Right atrium auricular region (tissue), 2 donors: ENCODE measurements around the gene BLVRB. TPM values are rescaled to one million over a fixed set of nuclear protein-coding genes. Genes with fewer than 3 reads are reported as not detected.
"Not testable (repeated sequence)": the region's sequence is repeated elsewhere in the genome, so short reads cannot be mapped to it uniquely, and the experiment has no call there.

Source experiments
- DNase-seq: peaks from one replicate; pipeline ENCODE4 v3.0.0-alpha.2; 2019; ENCODE audit warnings: low spot score
- H3K27ac ChIP-seq, 2 donors: fragments of 200-600 bp; sonication (generic); 1 replicate in 1 of 2; 2 replicates in 1 of 2; pipeline ENCODE4 v1.5.1; 2016 to 2019
- H3K27me3 ChIP-seq, 2 donors: fragments of 200-600 bp; sonication (generic); one replicate each; pipeline versions ENCODE4 v1.5.1 to v1.6.0; 2017 to 2019
- H3K36me3 ChIP-seq: fragments of 200-600 bp; sonication (generic); one replicate; pipeline ENCODE4 v1.5.1; 2016
- H3K4me1 ChIP-seq, 2 donors: fragments of 200-600 bp; sonication (generic); one replicate each; pipeline versions ENCODE4 v1.5.1 to v1.6.0; 2017 to 2019
- H3K4me3 ChIP-seq, 2 donors: fragments of 200-600 bp; sonication (generic); 1 replicate in 1 of 2; 2 replicates in 1 of 2; pipeline ENCODE4 v1.5.1; 2017 to 2019; ENCODE audit warnings: mild to moderate bottlenecking in 1 of 2, moderate library complexity in 1 of 2
- H3K9me3 ChIP-seq, 2 donors: fragments of 200-600 bp; sonication (generic); one replicate each; pipeline ENCODE4 v1.5.1; 2019
- total RNA-seq, 2 donors: library from RNA; depleted of rRNA; stranded (reverse); fragments of >200 nt; gene quantifications; one replicate each; pipeline ENCODE4 v1.1.0, GENCODE V29; 2016
- TF ChIP-seq, protein P1 (sequence below), 2 donors: fragments of 200-600 bp; sonication (generic); IDR thresholded peaks; one replicate each; pipeline ENCODE4 v1.5.1; 2019; ENCODE audit warnings: antibody characterized with exemption in 2 of 2

BLVRB gene
- total RNA-seq, 2 donors from 2014 or later, result 123 to 199 TPM

DNA sequence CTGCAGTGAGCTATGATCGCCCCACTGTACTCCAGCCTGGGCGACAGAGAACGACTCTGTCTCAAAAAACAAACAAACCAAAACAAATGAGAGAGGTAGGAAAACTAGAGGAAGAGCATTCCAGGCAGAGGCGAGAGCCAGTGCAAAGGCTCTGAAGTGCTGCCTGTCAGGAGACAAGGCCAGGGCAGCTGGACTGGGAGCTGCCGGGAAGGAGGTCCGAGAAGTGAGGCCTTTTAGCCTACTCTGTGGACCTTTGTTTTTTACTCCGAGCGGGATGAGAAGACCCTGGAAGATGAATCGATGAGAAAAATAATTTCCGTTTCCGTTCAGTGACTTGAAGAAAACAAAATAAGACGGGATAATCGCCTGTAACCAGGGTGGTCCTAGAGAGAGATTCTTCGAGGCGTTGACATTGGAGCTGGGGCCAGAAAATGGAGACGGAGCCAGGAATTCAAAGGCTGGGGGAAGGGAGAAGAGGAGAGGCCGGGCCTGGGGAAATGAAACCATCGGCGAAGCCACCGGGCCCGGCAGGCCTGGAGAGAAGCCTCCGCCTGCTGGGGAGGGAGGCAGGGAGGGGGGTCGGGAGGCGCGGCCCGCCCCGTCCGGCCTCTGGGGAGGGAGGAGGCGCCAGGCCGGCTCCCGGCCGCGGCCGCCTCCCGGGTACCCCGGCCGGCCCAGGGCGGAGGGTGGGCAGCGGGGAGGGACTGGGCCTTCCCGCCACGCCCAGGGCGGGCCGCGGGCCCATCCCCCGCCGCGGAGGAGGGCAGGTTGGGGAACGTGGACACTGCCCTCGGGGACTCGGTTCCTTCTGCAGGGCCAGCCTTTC, 31.9 kb downstream of the BLVRB start:
- Histone ChIP-seq H3K4me3 (peak overlapping the region; percentile 39 to 44), H3K36me3 (no peaks in the 10 kb centered on the region), H3K27me3 (no peaks in the 10 kb centered on the region), H3K27ac (peak overlapping the region; percentile 91 to 96), H3K4me1 (peaks cover 0 to 27% of the 10 kb centered on the region in 2 donors), H3K9me3 (no peaks in the 10 kb centered on the region)
- DNase-seq, result peak; percentile 90
- TF ChIP-seq, protein P1, sequence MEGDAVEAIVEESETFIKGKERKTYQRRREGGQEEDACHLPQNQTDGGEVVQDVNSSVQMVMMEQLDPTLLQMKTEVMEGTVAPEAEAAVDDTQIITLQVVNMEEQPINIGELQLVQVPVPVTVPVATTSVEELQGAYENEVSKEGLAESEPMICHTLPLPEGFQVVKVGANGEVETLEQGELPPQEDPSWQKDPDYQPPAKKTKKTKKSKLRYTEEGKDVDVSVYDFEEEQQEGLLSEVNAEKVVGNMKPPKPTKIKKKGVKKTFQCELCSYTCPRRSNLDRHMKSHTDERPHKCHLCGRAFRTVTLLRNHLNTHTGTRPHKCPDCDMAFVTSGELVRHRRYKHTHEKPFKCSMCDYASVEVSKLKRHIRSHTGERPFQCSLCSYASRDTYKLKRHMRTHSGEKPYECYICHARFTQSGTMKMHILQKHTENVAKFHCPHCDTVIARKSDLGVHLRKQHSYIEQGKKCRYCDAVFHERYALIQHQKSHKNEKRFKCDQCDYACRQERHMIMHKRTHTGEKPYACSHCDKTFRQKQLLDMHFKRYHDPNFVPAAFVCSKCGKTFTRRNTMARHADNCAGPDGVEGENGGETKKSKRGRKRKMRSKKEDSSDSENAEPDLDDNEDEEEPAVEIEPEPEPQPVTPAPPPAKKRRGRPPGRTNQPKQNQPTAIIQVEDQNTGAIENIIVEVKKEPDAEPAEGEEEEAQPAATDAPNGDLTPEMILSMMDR (IDR thresholded peaks at IDR 0.05), result no peak

DNA sequence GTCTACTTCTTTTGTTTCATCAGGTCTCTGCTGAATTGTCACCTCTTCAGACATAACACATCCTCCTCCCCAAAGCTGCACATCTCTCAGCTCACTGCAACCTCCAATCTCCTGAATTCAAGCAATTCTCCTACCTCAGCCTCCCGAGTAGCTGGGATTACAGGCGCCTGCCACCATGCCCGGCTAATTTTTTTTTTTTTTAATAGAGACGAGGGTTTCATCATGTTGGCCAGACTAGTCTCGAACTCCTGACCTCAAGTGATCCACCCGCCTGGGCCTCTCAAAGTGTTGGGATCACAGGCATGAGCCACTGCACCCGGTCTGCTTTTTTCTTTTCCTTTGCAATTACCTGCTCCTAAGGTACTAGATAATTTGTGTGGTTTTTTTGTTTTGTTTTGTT, 32.8 kb downstream of the BLVRB start:
- Histone ChIP-seq H3K4me3 (peak overlapping the region; percentile 39 to 44), H3K27ac (peak overlapping the region; percentile 91 to 96), H3K4me1 (peaks cover 0 to 27% of the 10 kb centered on the region in 2 donors)
- H3K36me3 ChIP-seq, DNase-seq, H3K9me3 ChIP-seq, H3K27me3 ChIP-seq: not testable (repeated sequence)

DNA sequence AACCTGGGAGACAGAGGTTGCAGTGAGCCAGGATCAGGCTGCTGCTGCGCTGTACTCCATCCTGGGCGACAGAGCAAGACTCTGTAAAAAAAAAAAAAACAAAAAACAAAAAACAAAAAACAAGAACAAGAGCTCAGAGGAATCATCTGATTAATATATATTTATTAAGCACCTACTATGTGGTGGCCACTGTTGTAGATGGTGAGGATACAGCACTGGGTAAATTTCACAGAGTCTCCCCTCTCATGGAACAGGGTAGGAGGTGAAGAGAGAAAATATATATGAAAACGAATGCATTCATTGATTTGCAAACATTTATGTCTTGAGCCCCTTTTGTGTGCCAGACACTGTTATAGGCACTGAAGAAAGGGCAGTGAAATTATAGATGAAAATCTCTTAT, 33.8 kb downstream of the BLVRB start:
- no peaks in the 10 kb centered on the region for H3K9me3 ChIP-seq
- peaks cover 0 to 29% of the 10 kb centered on the region in 2 donors for H3K4me1 ChIP-seq
- H3K36me3 ChIP-seq, result no peaks in the 10 kb centered on the region
- H3K27me3 ChIP-seq, result no peaks in the 10 kb centered on the region
- no peak for DNase-seq
- no peak overlapping the region for H3K4me3 ChIP-seq
- TF ChIP-seq, protein P1 (IDR thresholded peaks at IDR 0.05), result no peak
- H3K27ac ChIP-seq, result peak overlapping the region; percentile 91 to 96

DNA sequence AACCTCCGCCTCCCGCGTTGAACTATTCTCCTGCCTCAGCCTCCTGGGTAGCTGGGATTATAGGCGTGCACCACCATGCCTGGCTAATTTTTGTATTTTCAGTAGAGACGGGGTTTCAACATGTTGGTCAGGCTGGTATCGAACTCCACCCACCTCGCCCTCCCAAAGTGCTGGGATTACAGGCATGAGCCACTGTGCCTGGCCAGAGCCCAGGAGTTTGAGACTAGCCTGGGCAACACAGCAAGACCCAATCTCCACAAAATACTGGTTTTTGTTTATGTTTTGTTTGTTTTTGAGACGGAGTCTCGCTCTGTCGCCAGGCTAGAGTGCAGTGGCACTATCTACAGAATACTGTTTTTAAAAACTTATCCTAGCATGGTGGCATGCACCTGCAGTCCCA, 35.3 kb downstream of the BLVRB start:
- not testable (repeated sequence) for H3K27me3 ChIP-seq, DNase-seq

DNA sequence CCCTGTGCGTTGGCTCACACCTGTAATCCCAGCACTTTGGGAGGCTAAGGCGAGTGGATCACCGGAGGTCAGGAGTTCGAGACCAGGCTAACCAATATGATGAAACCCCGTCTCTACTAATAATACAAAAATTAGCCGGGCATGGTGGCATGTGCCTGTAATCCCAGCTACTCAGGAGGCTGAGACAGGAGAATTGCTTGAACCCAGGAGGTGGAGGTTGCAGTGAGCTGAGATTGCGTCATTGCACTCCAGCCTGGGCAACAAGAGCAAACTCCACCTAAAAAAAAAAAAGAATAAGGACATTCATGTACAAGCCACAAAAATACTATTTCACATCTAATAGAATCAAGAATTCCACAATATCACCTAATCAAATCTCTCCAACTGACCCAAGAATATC, 37.3 kb downstream of the BLVRB start:
- not testable (repeated sequence) for DNase-seq

More for the DNA sequence above, 35.3 kb downstream of the BLVRB start:
- not testable (repeated sequence) for H3K36me3 ChIP-seq, H3K4me3 ChIP-seq, H3K9me3 ChIP-seq, H3K27ac ChIP-seq
- H3K4me1 ChIP-seq, result peaks cover 0 to 34% of the 10 kb centered on the region in 2 donors

DNA sequence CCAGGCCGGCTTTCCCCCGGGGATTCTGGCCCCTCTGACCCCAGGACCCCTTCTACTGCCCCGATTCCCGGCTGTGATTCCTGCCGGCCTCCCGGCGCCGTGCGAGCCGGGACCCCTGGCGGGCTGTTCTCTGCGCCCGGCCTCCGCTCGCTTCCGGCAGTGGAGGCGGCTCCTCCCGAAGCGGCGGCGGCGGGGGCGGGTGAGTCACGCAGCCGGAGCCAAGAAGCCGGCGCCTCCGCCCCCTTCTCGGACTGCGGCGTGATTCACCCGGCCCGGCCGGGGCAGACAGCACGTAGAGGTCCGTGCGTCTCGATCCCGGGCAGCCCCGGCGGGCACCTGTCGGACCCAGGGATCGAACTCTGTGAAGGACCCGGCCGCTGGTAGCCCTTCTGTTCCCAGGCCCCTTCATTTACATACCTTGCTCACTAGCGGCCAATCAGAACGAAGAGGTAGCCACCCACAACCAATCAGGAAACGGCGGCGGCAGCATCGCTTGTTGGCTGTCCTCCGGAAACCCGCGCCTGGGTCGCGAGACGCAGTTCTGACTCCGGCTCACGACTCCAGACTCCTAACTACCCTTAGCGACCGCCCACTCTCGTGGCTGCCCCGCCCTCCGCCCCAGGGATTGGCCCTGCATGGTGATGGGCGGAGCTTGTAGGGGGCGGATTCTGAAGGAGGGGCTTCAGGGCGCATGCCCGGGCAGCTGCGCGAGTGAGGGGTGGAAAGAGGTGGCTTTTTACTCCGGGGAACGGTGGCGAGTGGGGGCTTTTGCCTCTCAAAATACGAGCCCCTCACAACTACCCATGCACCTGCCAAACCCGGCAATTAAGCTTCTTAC, 39.9 kb downstream of the BLVRB start, which contains the start of gene SERTAD1:
SERTAD1 (minus strand) TSS at position 543 of the 838 bp plus-strand sequence. CDS start 2,446 bp downstream, outside the sequence.
- DNase-seq, result peak; percentile 100
- H3K27me3 ChIP-seq, result no peaks in the 10 kb centered on the region
- peaks cover 0 to 44% of the 10 kb centered on the region in 2 donors for H3K4me1 ChIP-seq
- H3K9me3 ChIP-seq, result no peaks in the 10 kb centered on the region
- peak within 1 kb of the TSS; percentile 71 to 97 for H3K4me3 ChIP-seq
- TF ChIP-seq, protein P1 (IDR thresholded peaks at IDR 0.05), result peak; percentile 95 to 98
- H3K27ac ChIP-seq, result peak within 1 kb of the TSS; percentile 100
- peaks cover 22% of the 10 kb centered on the region for H3K36me3 ChIP-seq

More for the DNA sequence above, 37.3 kb downstream of the BLVRB start:
- not testable (repeated sequence) for H3K36me3 ChIP-seq, H3K9me3 ChIP-seq, H3K27ac ChIP-seq, H3K27me3 ChIP-seq, H3K4me3 ChIP-seq
- H3K4me1 ChIP-seq, result peaks cover 0 to 38% of the 10 kb centered on the region in 2 donors
